Peyer's patch (tissue), 4 donors: ENCODE results near the gene XRCC2.

Source experiments
- CTCF ChIP-seq, 6 experiments: fragments of 450-650 bp in 4 of 6; fragments of 200-600 bp in 2 of 6; sonication (generic) in 1 of 6; IDR thresholded peaks; one replicate each; pipeline ENCODE4 v1.5.1; 2017 to 2019; ENCODE audit warnings: antibody characterized with exemption in 6 of 6, mild to moderate bottlenecking in 3 of 6, moderate library complexity in 1 of 6
- POLR2A ChIP-seq, 2 donors: fragments of 450-650 bp; IDR thresholded peaks; one replicate each; pipeline ENCODE4 v1.5.1; 2017; ENCODE audit warnings: antibody characterized with exemption in 2 of 2, mild to moderate bottlenecking in 2 of 2, moderate library complexity in 2 of 2

GRCh38 chr7:152596824-152597223, 79.1 kb downstream of the XRCC2 start:
- TF ChIP-seq CTCF (IDR thresholded peaks at IDR 0.05), result no peak
- no peak for TF ChIP-seq POLR2A (IDR thresholded peaks at IDR 0.05)
